ENCODE results near the gene PYM1.
"Not testable (repeated sequence)": the region's sequence is repeated elsewhere in the genome, so short reads cannot be mapped to it uniquely, and the experiment has no call there.

PYM1 gene

GRCh38 chr12:55940065-55940732 lies 12.5 kb upstream of the PYM1 start:
- peak; percentile 67 for DNase-seq (ENCODE audit: low spot score)
- no peak for FAIRE-seq

GRCh38 chr12:55938826-55939501 lies 11.3 kb upstream of the PYM1 start:
- FAIRE-seq (no peak), DNase-seq (ENCODE audit: low spot score) (no peak)

GRCh38 chr12:55937981-55938380 lies 10.3 kb upstream of the PYM1 start:
- no peak for FAIRE-seq
- no peak for DNase-seq (ENCODE audit: low spot score)

GRCh38 chr12:55935738-55936151 lies 8.1 kb upstream of the PYM1 start:
- FAIRE-seq: no peak
- DNase-seq (ENCODE audit: low spot score): no peak

GRCh38 chr12:55934773-55935172 lies 7.1 kb upstream of the PYM1 start:
- FAIRE-seq (no peak), DNase-seq (ENCODE audit: low spot score) (no peak)

GRCh38 chr12:55933799-55934742 lies 6.4 kb upstream of the PYM1 start:
- FAIRE-seq: no peak
- DNase-seq (ENCODE audit: low spot score): no peak

GRCh38 chr12:55933169-55933798 lies 5.6 kb upstream of the PYM1 start:
- no peak for FAIRE-seq

GRCh38 chr12:55932551-55932910 lies 4.8 kb upstream of the PYM1 start:
- DNase-seq (ENCODE audit: low spot score) (no peak), FAIRE-seq (no peak)

More at GRCh38 chr12:55933169-55933798, 5.6 kb upstream of the PYM1 start:
- peak; percentile 24 for DNase-seq (ENCODE audit: low spot score)

- FAIRE-seq: no peak
- no peak for DNase-seq (ENCODE audit: low spot score)
These were observed 4.3 kb upstream of the PYM1 start for GRCh38 chr12:55931780-55932550.

- FAIRE-seq (no peak), DNase-seq (ENCODE audit: low spot score) (no peak)
These were observed 3.7 kb upstream of the PYM1 start for GRCh38 chr12:55931317-55931779.

- DNase-seq (ENCODE audit: low spot score) (peak; percentile 31), FAIRE-seq (no peak)
These were observed 3.1 kb upstream of the PYM1 start, which contains the start of gene DGKA for GRCh38 chr12:55930771-55931316. DGKA (plus strand) TSS chr12:55931162; CDS start chr12:55936504, 5,342 bp downstream.

GRCh38 chr12:55929306-55929791 lies 1.7 kb upstream of the PYM1 start:
- no peak for DNase-seq (ENCODE audit: low spot score)
- no peak for FAIRE-seq

GRCh38 chr12:55926738-55927587 lies 731 bp downstream of the PYM1 start:
- peak; percentile 81 for DNase-seq (ENCODE audit: low spot score)
- FAIRE-seq: peak; percentile 12

- DNase-seq (ENCODE audit: low spot score): no peak
- FAIRE-seq: no peak
These were observed 1.6 kb downstream of the PYM1 start for GRCh38 chr12:55925870-55926737.

GRCh38 chr12:55925371-55925770 lies 2.3 kb downstream of the PYM1 start:
- FAIRE-seq (no peak), DNase-seq (ENCODE audit: low spot score) (no peak)

- DNase-seq (ENCODE audit: low spot score); FAIRE-seq: not testable (repeated sequence)
These were observed 4.0 kb downstream of the PYM1 start for GRCh38 chr12:55923648-55924047.

GRCh38 chr12:55922126-55922525 lies 5.6 kb downstream of the PYM1 start:
- no peak for FAIRE-seq
- no peak for DNase-seq (ENCODE audit: low spot score)

GRCh38 chr12:55919032-55919431 lies 8.7 kb downstream of the PYM1 start:
- DNase-seq (ENCODE audit: low spot score): peak; percentile 38
- not testable (repeated sequence) for FAIRE-seq
